CD14-positive monocyte (primary cell): ENCODE data around the gene MBNL3. TPM values are rescaled to one million over a fixed set of nuclear protein-coding genes. Genes with fewer than 3 reads are reported as not detected.

Source experiments
- DNase-seq, 3 donors: peaks; one replicate each; pipeline ENCODE4 v3.0.0-alpha.2; 2011 to 2022
- H2AFZ ChIP-seq: 2 replicates; pipeline ENCODE4 v1.6.0; 2012; ENCODE audit warnings: mild to moderate bottlenecking, low read depth, low read length, inconsistent platforms; ENCODE audit not compliant: insufficient read depth, poor library complexity, severe bottlenecking
- H3K27ac ChIP-seq, 2 donors: 1 replicate in 1 of 2; 2 replicates in 1 of 2; pipeline ENCODE4 v1.5.1; 2012 to 2013; ENCODE audit warnings: low read length in 2 of 2, control low read depth in 1 of 2, inconsistent platforms in 1 of 2, low read depth in 1 of 2, mild to moderate bottlenecking in 1 of 2
- H3K27me3 ChIP-seq, 2 donors: one replicate each; pipeline versions ENCODE4 v1.6.0 to v1.6.1; 2011 to 2013; ENCODE audit warnings: low read length in 2 of 2; ENCODE audit not compliant: control insufficient read depth in 2 of 2, insufficient read depth in 2 of 2
- H3K36me3 ChIP-seq, 2 donors: replicated peaks in 1 of 2; 1 replicate in 1 of 2; 2 replicates in 1 of 2; pipeline versions ENCODE4 v1.5.1 to v1.6.1; 2012 to 2013; ENCODE audit warnings: low read length in 2 of 2, control low read depth in 1 of 2, inconsistent platforms in 1 of 2, mild to moderate bottlenecking in 1 of 2; ENCODE audit not compliant: insufficient read depth in 2 of 2, control insufficient read depth in 1 of 2
- H3K4me1 ChIP-seq, 2 donors: 1 replicate in 1 of 2; 2 replicates in 1 of 2; pipeline versions ENCODE4 v1.5.1 to v1.6.1; 2012 to 2013; ENCODE audit warnings: low read length in 2 of 2, control low read depth in 1 of 2, inconsistent platforms in 1 of 2, mild to moderate bottlenecking in 1 of 2, moderate library complexity in 1 of 2; ENCODE audit not compliant: insufficient read depth in 2 of 2, control insufficient read depth in 1 of 2
- H3K4me2 ChIP-seq: replicated peaks from 2 replicates; pipeline ENCODE3; 2012; ENCODE audit warnings: low read length, moderate library complexity, mild to moderate bottlenecking; ENCODE audit not compliant: poor library complexity, severe bottlenecking; ENCODE audit errors: extremely low read depth
- H3K4me3 ChIP-seq, 3 experiments: fragments of 200-600 bp in 1 of 3; sonication (generic) in 1 of 3; replicated peaks in 1 of 3; 1 replicate in 2 of 3; 2 replicates in 1 of 3; pipeline ENCODE4 v1.5.1; 2011 to 2013; ENCODE audit warnings: low read length in 3 of 3, mild to moderate bottlenecking in 3 of 3, control low read depth in 2 of 3, low read depth in 2 of 3, inconsistent platforms in 1 of 3, moderate library complexity in 1 of 3
- H3K79me2 ChIP-seq: 2 replicates; pipeline ENCODE4 v1.6.0; 2012; ENCODE audit warnings: mild to moderate bottlenecking, control low read depth, inconsistent platforms, low read length, moderate library complexity; ENCODE audit not compliant: insufficient read depth
- H3K9ac ChIP-seq: 2 replicates; pipeline ENCODE4 v1.6.0; 2017; ENCODE audit warnings: low read length, mild to moderate bottlenecking; ENCODE audit not compliant: insufficient read depth, poor library complexity, severe bottlenecking
- H3K9me3 ChIP-seq, 2 donors: replicated peaks in 1 of 2; 1 replicate in 1 of 2; 2 replicates in 1 of 2; pipeline versions ENCODE4 v1.5.1 to v1.6.1; 2012 to 2013; ENCODE audit warnings: low read length in 2 of 2, control low read depth in 1 of 2; ENCODE audit not compliant: control insufficient read depth in 1 of 2, insufficient read depth in 1 of 2
- H4K20me1 ChIP-seq: 2 replicates; pipeline ENCODE4 v1.6.0; 2012; ENCODE audit warnings: mild to moderate bottlenecking, low read length, control low read depth, moderate library complexity; ENCODE audit not compliant: insufficient read depth
- H3K27ac Mint-ChIP-seq, 7 donors: one replicate each; pipeline ENCODE4 v1.8.0; 2020; ENCODE audit warnings: mild to moderate bottlenecking in 7 of 7, mixed read lengths in 7 of 7, moderate library complexity in 6 of 7, inconsistent platforms in 2 of 7
- H3K27me3 Mint-ChIP-seq, 3 donors: one replicate each; pipeline ENCODE4 v1.8.0; 2021 to 2022; ENCODE audit warnings: low read depth in 3 of 3, mild to moderate bottlenecking in 3 of 3, mixed read lengths in 3 of 3, moderate library complexity in 3 of 3, inconsistent platforms in 1 of 3
- H3K36me3 Mint-ChIP-seq, 2 donors: one replicate each; pipeline ENCODE4 v1.8.0; 2020; ENCODE audit warnings: mixed read lengths in 2 of 2, inconsistent platforms in 1 of 2, mild to moderate bottlenecking in 1 of 2
- H3K4me1 Mint-ChIP-seq: one replicate; pipeline ENCODE4 v1.8.0; 2020; ENCODE audit warnings: mild to moderate bottlenecking, mixed read lengths
- H3K4me3 Mint-ChIP-seq, 2 donors: one replicate each; pipeline ENCODE4 v1.8.0; 2020; ENCODE audit warnings: mild to moderate bottlenecking in 2 of 2, mixed read lengths in 2 of 2, moderate library complexity in 1 of 2
- H3K9me3 Mint-ChIP-seq, 7 donors: one replicate each; pipeline ENCODE4 v1.8.0; 2020 to 2022; ENCODE audit warnings: mixed read lengths in 7 of 7, mild to moderate bottlenecking in 6 of 7, moderate library complexity in 6 of 7, inconsistent platforms in 2 of 7
- CTCF ChIP-seq: fragments of 200-600 bp; IDR thresholded peaks from one replicate; pipeline ENCODE4 v1.8.0; 2022; ENCODE audit warnings: antibody characterized with exemption, mild to moderate bottlenecking
- WGBS: methylation state at CpG from one replicate; pipeline ENCODE4 v1.1.5; 2013; ENCODE audit warnings: missing lambda C conversion rate; ENCODE audit not compliant: insufficient coverage; 5-methylcytosine and 5-hydroxymethylcytosine counted together
- intact Hi-C, 2 donors: fragments of 100-400 bp; cut with micrococcal nuclease; formaldehyde crosslinking; loops; one replicate each; pipeline versions ENCODE4 v1.15.0 to v1.15.1; 2023
- polyA plus RNA-seq, 3 donors: library from polyadenylated mRNA; depleted of rRNA in 1 of 3; unstranded in 2 of 3; stranded (reverse) in 1 of 3; fragments of 300-500 nt in 2 of 3; fragments of >200 nt in 1 of 3; fragmentation: Illumina TruSeq in 2 of 3; gene quantifications; 1 replicate in 2 of 3; 2 replicates in 1 of 3; pipeline ENCODE4 v1.2.3, GENCODE V29; 2012 to 2021

The MBNL3 gene
- polyA plus RNA-seq, 3 donors, result 7.4 to 32.8 (median 22.4) TPM

DNA sequence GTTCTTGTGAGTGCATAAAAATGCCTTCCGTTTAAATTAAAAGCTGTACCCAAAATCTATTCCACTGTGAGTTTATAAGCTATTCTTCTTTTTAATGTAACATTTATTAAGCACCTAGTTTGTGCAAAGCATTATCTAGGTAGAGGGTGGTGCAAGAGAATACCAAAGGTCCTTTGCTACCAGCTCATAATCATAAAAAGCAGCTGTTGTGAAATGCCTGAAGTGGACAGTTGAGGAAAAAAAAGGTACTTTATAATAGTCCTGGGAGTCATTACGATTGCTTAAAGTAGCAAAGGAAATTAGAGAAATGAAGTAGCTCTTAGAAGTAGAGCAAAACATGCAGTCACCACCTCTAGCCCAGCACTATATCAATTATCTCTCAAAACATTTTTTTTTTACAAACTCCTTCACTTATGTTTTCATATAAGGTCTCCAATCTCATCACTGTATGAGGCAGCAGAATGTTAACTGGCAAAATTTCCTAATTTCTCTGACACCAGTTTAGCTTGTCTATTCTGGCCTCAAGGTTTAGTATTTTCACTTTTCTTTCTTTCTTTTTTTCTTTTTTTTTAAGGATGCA lies 2.1 kb downstream of the MBNL3 start:
- Histone ChIP-seq H3K4me2 (peak overlapping the region; percentile 75), H4K20me1 (no peaks in the 10 kb centered on the region), H3K36me3 (no peaks in the 10 kb centered on the region), H3K4me3 (peak overlapping the region in 1 of 3 experiments; percentile 81), H3K27ac (no peak overlapping the region), H3K79me2 (peaks cover 60% of the 10 kb centered on the region), H3K9me3 (peaks cover 0 to 6% of the 10 kb centered on the region in 2 donors), H3K27me3 (peaks cover 0 to 5% of the 10 kb centered on the region in 2 donors), H2AFZ (no peak overlapping the region), H3K9ac (no peak overlapping the region), H3K4me1 (peaks cover 44 to 45% of the 10 kb centered on the region in 2 donors)
- H3K27ac Mint-ChIP-seq, result no peak overlapping the region
- intact Hi-C loops, result loop anchor here (10.0 kb wide), 1 partner anchor 272 kb away; the partner anchor contains the start of gene RAP2C (in 2 of the 2)
- peak overlapping the region in 1 of 2 donors; percentile 17 for H3K4me3 Mint-ChIP-seq
- H3K36me3 Mint-ChIP-seq, result no peaks in the 10 kb centered on the region
- H3K27me3 Mint-ChIP-seq, result peaks cover 0 to 7% (median 0%) of the 10 kb centered on the region in 3 donors
- peaks cover 0 to 13% (median 7%) of the 10 kb centered on the region in 7 donors for H3K9me3 Mint-ChIP-seq
- no peak for DNase-seq
- no peak for TF ChIP-seq CTCF
- WGBS, result no CpG with 5 or more reads among the region's 2 CpGs
- H3K4me1 Mint-ChIP-seq, result peaks cover 54% of the 10 kb centered on the region

- H3K4me3 ChIP-seq, result no peak overlapping the region
- H4K20me1 ChIP-seq, result no peaks in the 10 kb centered on the region
- H3K9me3 ChIP-seq, result peaks cover 0 to 4% of the 10 kb centered on the region in 2 donors
- H3K27ac ChIP-seq, result no peak overlapping the region
- Mint-ChIP-seq H3K4me3 (no peak overlapping the region), H3K36me3 (no peaks in the 10 kb centered on the region), H3K4me1 (peaks cover 57% of the 10 kb centered on the region), H3K27me3 (peaks cover 0 to 10% (median 0%) of the 10 kb centered on the region in 3 donors), H3K27ac (no peak overlapping the region), H3K9me3 (peaks cover 0 to 4% (median 3%) of the 10 kb centered on the region in 7 donors)
- H3K36me3 ChIP-seq, result no peaks in the 10 kb centered on the region
- no CpG with 5 or more reads among the region's 2 CpGs for WGBS
- H3K79me2 ChIP-seq, result peaks cover 71% of the 10 kb centered on the region
- TF ChIP-seq CTCF, result no peak
- H2AFZ ChIP-seq, result no peak overlapping the region
- H3K4me2 ChIP-seq, result no peak overlapping the region
- H3K27me3 ChIP-seq, result peaks cover 0 to 7% of the 10 kb centered on the region in 2 donors
- DNase-seq, result no peak
- H3K9ac ChIP-seq, result no peak overlapping the region
- intact Hi-C loops, result loop anchor here (10.0 kb wide), 1 partner anchor 269 kb away; the partner anchor contains the start of gene RAP2C (in 2 of the 2)
- H3K4me1 ChIP-seq, result peaks cover 46 to 50% of the 10 kb centered on the region in 2 donors
Observed at GRCh38 chrX:132483951-132484350, 4.9 kb downstream of the MBNL3 start.
